T-helper 1 cell treated with Interleukin-12 subunit alpha and Interleukin-12 subunit beta and Interleukin-4 antibody, amounts not matched to agents 30 μg/mL and 1 μg/mL, for 36 hours (primary cell): Measurements from ENCODE around the gene HLF.

Source experiments
- H3K27ac Mint-ChIP-seq: one replicate; pipeline ENCODE4 v1.8.0; 2021; ENCODE audit warnings: mild to moderate bottlenecking, mixed read lengths
- H3K27me3 Mint-ChIP-seq: one replicate; pipeline ENCODE4 v1.8.0; 2021; ENCODE audit warnings: low read depth, mixed read lengths
- H3K36me3 Mint-ChIP-seq: one replicate; pipeline ENCODE4 v1.8.0; 2021; ENCODE audit warnings: low read depth, mixed read lengths
- H3K4me1 Mint-ChIP-seq: one replicate; pipeline ENCODE4 v1.8.0; 2021; ENCODE audit warnings: low read depth, mixed read lengths
- H3K4me3 Mint-ChIP-seq: one replicate; pipeline ENCODE4 v1.8.0; 2021; ENCODE audit warnings: mild to moderate bottlenecking, moderate library complexity, mixed read lengths
- H3K9me3 Mint-ChIP-seq: one replicate; pipeline ENCODE4 v1.8.0; 2021; ENCODE audit warnings: mixed read lengths

HLF gene

GRCh38 chr17:55264645-55265298, at the start of gene HLF:
Gene HLF (plus strand): TSS chr17:55264960. CDS start chr17:55265485, 525 bp downstream.
- Mint-ChIP-seq H3K27ac (no peak within 1 kb of the TSS), H3K27me3 (peaks cover 94% of the 10 kb centered on the region), H3K9me3 (peaks cover 9% of the 10 kb centered on the region), H3K4me3 (peak within 1 kb of the TSS; percentile 71), H3K4me1 (peaks cover 13% of the 10 kb centered on the region), H3K36me3 (no peaks in the 10 kb centered on the region)

DNA sequence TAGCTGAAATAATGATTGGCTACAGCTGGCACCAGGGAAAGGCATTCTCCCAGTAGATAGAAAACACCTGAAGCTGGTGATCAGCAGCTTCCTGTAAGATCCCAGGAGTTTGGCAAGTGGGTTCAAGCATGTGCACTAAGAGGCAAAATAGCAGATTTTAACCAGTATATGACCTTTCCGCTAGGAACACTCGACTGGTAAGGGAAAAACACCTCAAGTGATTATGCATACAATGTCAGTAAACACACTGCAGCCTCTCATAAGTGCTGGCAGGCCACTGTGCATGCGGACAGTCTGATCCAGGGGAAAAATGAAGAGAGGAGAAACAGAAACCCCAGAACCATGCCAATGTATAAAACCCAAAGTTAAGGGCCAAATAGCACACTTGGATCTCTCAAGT, 49.0 kb upstream of the HLF start:
- H3K27ac Mint-ChIP-seq = no peak overlapping the region
- no peaks in the 10 kb centered on the region for H3K4me1 Mint-ChIP-seq
- H3K27me3 Mint-ChIP-seq = no peaks in the 10 kb centered on the region
- H3K9me3 Mint-ChIP-seq = no peaks in the 10 kb centered on the region
- no peaks in the 10 kb centered on the region for H3K36me3 Mint-ChIP-seq
- H3K4me3 Mint-ChIP-seq = no peak overlapping the region

DNA sequence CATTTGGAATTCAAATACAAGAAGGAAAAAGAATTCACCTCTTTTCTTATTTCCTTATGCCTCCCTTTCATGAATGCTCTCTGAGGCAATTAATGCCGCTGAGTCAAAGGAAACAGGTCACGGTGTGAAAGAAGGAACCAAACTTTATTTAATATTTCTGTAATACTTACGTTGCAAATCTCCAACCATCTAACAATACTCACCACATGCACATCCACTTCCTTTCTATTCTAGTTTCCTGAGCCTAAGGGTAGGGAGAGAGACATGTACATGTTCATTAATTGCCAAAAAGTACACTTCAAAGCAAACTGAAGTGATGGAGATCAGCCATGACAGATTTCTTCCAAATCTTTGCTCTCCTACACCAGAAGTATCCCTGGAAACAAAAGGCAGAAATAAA, 47.9 kb upstream of the HLF start:
- no peak overlapping the region for H3K4me3 Mint-ChIP-seq
- no peaks in the 10 kb centered on the region for H3K36me3 Mint-ChIP-seq
- H3K27ac Mint-ChIP-seq = no peak overlapping the region
- H3K27me3 Mint-ChIP-seq = peaks cover 8% of the 10 kb centered on the region
- H3K4me1 Mint-ChIP-seq = no peaks in the 10 kb centered on the region
- H3K9me3 Mint-ChIP-seq = no peaks in the 10 kb centered on the region

DNA sequence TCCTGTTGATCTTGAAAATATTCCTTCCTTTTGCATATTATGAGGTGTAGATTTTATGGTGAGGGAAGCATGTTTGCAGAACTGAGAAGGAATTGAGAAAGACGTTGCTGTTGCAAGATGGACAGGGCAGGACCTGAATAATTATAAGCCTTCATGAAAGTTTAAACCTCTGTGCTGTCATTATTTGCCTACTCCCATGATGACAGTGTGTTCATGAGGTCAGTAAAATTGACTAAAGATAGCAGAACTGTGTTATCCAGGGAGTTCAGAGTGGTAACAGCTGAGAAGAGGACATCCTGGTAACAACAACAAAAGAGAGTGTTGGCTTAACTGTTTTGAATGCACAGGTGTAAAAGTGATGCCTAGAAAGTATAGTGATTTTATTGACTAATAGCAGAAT, 45.3 kb upstream of the HLF start:
- Mint-ChIP-seq H3K4me1 (no peaks in the 10 kb centered on the region), H3K27ac (no peak overlapping the region), H3K9me3 (no peaks in the 10 kb centered on the region), H3K27me3 (peaks cover 8% of the 10 kb centered on the region), H3K36me3 (no peaks in the 10 kb centered on the region), H3K4me3 (no peak overlapping the region)

DNA sequence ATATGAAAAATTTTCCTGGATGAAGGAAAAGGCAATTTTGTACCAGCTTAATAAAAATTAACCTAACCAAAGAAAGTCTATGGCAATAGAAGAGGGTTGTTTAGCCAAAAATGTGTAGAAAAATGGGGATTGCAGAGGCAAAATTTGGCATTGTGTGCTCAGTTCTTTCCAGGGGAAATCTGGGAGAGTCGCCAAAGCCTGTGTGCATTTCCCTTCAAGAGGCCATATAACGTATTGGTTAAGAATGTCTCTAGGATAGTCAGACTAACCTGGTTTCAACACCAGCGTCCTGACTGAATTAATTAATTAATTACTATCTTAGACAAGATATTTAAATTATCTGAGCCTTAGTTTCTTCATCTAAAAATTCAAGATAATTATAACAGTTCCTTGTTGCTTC, 44.8 kb upstream of the HLF start:
- Mint-ChIP-seq H3K27me3 (peaks cover 8% of the 10 kb centered on the region), H3K9me3 (no peaks in the 10 kb centered on the region), H3K4me1 (no peaks in the 10 kb centered on the region), H3K27ac (no peak overlapping the region), H3K4me3 (no peak overlapping the region), H3K36me3 (no peaks in the 10 kb centered on the region)

DNA sequence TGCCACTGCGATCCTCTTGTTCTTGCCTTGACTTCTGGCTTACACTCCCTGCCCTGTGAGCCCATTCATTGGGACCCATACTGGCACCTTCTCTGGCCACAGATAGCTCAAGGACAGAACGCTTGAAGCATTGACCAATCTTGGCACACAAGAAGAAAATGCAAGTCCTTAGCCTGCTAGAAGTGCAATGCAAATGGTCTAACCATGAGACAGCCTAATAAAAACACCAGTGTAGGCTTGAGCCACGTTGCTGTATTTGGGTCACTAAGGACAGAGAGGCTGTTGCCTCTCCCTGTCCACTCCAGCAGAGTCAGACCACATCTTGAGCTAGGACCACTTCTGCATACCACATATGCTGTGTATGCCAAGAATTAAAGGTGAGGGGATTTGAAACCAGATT, 41.2 kb upstream of the HLF start:
- Mint-ChIP-seq H3K27ac (no peak overlapping the region), H3K4me3 (no peak overlapping the region), H3K9me3 (no peaks in the 10 kb centered on the region), H3K27me3 (peaks cover 15% of the 10 kb centered on the region), H3K4me1 (no peaks in the 10 kb centered on the region), H3K36me3 (no peaks in the 10 kb centered on the region)

DNA sequence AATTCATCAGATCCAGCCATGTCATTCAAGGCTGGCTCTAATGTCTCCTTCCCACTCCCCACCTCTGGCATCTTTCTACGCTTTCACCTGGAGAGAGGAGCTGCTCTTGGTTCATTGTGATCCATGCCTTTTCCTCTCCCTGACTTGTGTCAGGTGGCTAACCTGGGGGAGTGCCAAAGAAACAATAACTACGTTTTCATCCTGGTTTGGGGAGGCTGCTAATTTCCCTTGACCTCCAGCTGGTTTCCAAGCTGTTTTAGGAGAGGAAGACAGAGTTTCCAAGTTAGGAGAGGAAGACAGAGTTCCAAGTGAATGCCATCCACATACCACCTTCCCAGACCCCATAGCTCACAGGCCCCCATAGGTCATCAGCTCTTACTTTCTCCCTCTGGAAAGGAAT, 40.0 kb upstream of the HLF start:
- no peak overlapping the region for H3K27ac Mint-ChIP-seq
- H3K27me3 Mint-ChIP-seq = peaks cover 15% of the 10 kb centered on the region
- no peaks in the 10 kb centered on the region for H3K9me3 Mint-ChIP-seq
- no peaks in the 10 kb centered on the region for H3K4me1 Mint-ChIP-seq
- no peak overlapping the region for H3K4me3 Mint-ChIP-seq
- no peaks in the 10 kb centered on the region for H3K36me3 Mint-ChIP-seq

- no peaks in the 10 kb centered on the region for H3K36me3 Mint-ChIP-seq
- H3K4me1 Mint-ChIP-seq = no peaks in the 10 kb centered on the region
- no peak overlapping the region for H3K27ac Mint-ChIP-seq
- H3K4me3 Mint-ChIP-seq = no peak overlapping the region
- H3K9me3 Mint-ChIP-seq = no peaks in the 10 kb centered on the region
- peaks cover 15% of the 10 kb centered on the region for H3K27me3 Mint-ChIP-seq
Measured at GRCh38 chr17:55225237-55225636, 39.5 kb upstream of the HLF start.

GRCh38 chr17:55228683-55229192, 36.0 kb upstream of the HLF start:
- H3K36me3 Mint-ChIP-seq = no peaks in the 10 kb centered on the region
- no peak overlapping the region for H3K4me3 Mint-ChIP-seq
- H3K9me3 Mint-ChIP-seq = no peaks in the 10 kb centered on the region
- H3K27ac Mint-ChIP-seq = no peak overlapping the region
- peaks cover 11% of the 10 kb centered on the region for H3K27me3 Mint-ChIP-seq
- H3K4me1 Mint-ChIP-seq = no peaks in the 10 kb centered on the region

- H3K4me1 Mint-ChIP-seq = no peaks in the 10 kb centered on the region
- no peak overlapping the region for H3K4me3 Mint-ChIP-seq
- H3K36me3 Mint-ChIP-seq = no peaks in the 10 kb centered on the region
- H3K27ac Mint-ChIP-seq = no peak overlapping the region
- no peaks in the 10 kb centered on the region for H3K9me3 Mint-ChIP-seq
- H3K27me3 Mint-ChIP-seq = peaks cover 11% of the 10 kb centered on the region
Measured at GRCh38 chr17:55229276-55229675, 35.5 kb upstream of the HLF start.

DNA sequence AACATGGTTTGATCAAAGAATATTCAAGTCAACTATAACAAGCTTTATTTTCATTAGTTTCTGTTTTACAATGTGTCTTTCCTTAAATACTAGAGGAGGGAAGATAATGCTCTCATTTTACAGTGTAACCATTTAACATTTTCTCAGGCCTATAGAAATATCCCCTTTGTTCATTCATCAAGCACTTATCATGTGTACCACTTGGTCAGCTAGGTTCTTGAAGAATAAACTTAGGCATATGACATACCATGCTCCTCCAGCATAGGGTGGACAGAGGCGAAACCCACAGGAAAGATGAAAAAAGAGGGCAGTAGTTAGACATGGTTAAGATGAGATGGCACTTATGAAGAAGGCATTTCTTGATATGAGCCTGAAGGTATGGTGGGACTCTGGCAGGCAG, 34.0 kb upstream of the HLF start:
- Mint-ChIP-seq H3K36me3 (no peaks in the 10 kb centered on the region), H3K4me1 (no peaks in the 10 kb centered on the region), H3K27ac (no peak overlapping the region), H3K4me3 (no peak overlapping the region), H3K27me3 (peaks cover 8% of the 10 kb centered on the region), H3K9me3 (no peaks in the 10 kb centered on the region)

DNA sequence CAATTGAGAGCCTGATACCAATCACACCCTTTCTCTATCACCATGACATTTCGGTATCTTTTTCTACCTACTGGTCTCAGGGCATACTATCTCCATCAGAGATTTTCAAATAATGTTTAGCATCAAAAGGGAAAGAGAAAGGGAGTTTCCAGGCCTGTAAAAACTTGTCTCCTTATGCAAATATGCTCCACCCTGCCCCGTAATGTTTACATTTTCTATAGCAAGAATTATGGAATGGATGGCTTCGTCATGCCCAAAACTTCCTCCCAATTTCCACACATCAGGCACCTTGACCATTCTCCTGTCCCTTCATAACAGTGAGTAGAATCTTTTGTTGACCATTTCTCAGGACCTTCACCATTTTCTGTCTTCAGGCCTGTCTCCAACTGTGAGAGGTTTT, 30.9 kb upstream of the HLF start:
- peaks cover 19% of the 10 kb centered on the region for H3K27me3 Mint-ChIP-seq
- no peaks in the 10 kb centered on the region for H3K9me3 Mint-ChIP-seq
- H3K27ac Mint-ChIP-seq = no peak overlapping the region
- no peak overlapping the region for H3K4me3 Mint-ChIP-seq
- peaks cover 11% of the 10 kb centered on the region for H3K4me1 Mint-ChIP-seq
- no peaks in the 10 kb centered on the region for H3K36me3 Mint-ChIP-seq

- Mint-ChIP-seq H3K4me1 (peaks cover 15% of the 10 kb centered on the region), H3K36me3 (no peaks in the 10 kb centered on the region), H3K4me3 (no peak overlapping the region), H3K9me3 (no peaks in the 10 kb centered on the region), H3K27ac (no peak overlapping the region), H3K27me3 (peaks cover 36% of the 10 kb centered on the region)
Measured at GRCh38 chr17:55236316-55236715, 28.4 kb upstream of the HLF start.

DNA sequence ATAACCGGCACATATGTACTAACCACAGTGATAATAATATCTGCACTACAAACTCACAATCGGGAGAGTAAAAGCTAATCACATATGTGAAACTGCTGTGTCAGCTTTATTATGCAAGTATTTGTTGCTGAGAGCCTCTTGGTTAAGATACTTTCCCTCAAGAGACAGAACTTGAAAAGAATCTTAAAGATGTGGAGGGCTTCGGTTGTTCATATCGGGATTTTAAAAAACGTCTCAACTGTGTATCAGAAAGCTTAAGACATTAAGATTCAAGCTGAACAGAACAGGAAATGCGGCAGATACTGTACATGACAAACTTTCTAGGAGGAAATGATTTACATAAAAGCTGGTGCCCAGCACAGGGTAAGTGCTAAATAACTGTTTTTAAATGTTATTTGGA, 27.5 kb upstream of the HLF start:
- Mint-ChIP-seq H3K4me3 (peak overlapping the region; percentile 54), H3K4me1 (peaks cover 15% of the 10 kb centered on the region), H3K36me3 (no peaks in the 10 kb centered on the region), H3K27me3 (peaks cover 43% of the 10 kb centered on the region), H3K27ac (peak overlapping the region; percentile 37), H3K9me3 (no peaks in the 10 kb centered on the region)

DNA sequence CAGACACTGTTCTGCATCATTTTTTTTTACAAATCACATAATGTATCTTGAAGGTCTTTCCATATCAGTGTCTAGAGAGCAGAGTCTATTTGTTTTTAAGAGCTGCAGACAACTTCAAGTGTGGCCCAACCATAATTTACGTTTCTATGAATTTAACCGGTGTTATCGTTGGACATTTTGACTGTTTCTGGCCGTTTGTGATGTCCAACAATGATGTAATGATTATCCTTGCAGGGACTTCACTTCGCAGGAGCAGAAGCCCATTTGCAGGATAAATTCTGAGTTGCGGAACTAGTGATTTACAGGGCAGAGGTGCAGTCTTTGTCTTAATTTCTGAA, 26.9 kb upstream of the HLF start:
- Mint-ChIP-seq H3K36me3 (no peaks in the 10 kb centered on the region), H3K27me3 (peaks cover 43% of the 10 kb centered on the region), H3K4me1 (peaks cover 15% of the 10 kb centered on the region), H3K9me3 (no peaks in the 10 kb centered on the region), H3K27ac (no peak overlapping the region), H3K4me3 (peak overlapping the region; percentile 43)
